Esophagus muscularis mucosa (tissue), 4 donors: ENCODE results near the gene HDLBP.

ENCODE experiments used
- CTCF ChIP-seq, 3 experiments: fragments of 200-600 bp in 2 of 3; fragments of 450-650 bp in 1 of 3; sonication (generic) in 2 of 3; IDR thresholded peaks; one replicate each; pipeline ENCODE4 v1.5.1; 2017 to 2019; ENCODE audit warnings: antibody characterized with exemption in 3 of 3, mild to moderate bottlenecking in 2 of 3, moderate library complexity in 1 of 3
- EP300 ChIP-seq: sonication (generic); formaldehyde crosslinking; IDR thresholded peaks from one replicate; pipeline ENCODE4 v1.6.1; 2017; ENCODE audit warnings: antibody characterized with exemption
- POLR2A ChIP-seq: fragments of 450-650 bp; IDR thresholded peaks from one replicate; pipeline ENCODE4 v1.6.1; 2017; ENCODE audit warnings: antibody characterized with exemption, moderate library complexity, mild to moderate bottlenecking, low read depth

DNA sequence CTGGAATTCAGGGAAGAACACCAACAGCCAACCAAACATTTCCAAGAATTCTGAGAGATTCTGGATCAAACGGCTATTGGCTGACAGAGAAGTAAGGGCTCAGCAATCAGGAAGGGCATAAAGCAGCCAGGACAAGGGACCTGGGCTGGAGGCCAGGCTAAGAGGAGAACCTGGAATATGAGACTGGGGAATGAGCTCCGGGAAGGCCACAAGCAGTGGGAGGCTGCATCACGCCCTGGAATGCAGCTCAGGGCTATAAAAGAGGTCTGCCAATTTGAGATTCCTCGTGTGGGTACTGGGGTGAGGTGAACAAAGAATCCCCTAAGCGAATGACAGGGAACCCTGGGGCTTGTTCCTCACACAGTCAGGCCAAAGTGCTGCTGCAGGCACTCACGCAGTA lies 66.6 kb downstream of the HDLBP start:
- TF ChIP-seq CTCF (IDR thresholded peaks at IDR 0.05) (no peak), EP300 (no peak), POLR2A (no peak)
